RCC 7860 (cell line): ENCODE results near the gene SIRPB1.
"Not testable (repeated sequence)": the region's sequence is repeated elsewhere in the genome, so short reads cannot be mapped to it uniquely, and the experiment has no call there.

ENCODE experiments used
- DNase-seq: peaks from one replicate; pipeline ENCODE4 v3.0.0-alpha.2; 2015; ENCODE audit warnings: low spot score
- FAIRE-seq: peaks from 2 replicates; lab custom pipeline; 2012; peaks lifted over from hg19 to GRCh38; lab: Jason Lieb, UNC

The SIRPB1 gene

DNA sequence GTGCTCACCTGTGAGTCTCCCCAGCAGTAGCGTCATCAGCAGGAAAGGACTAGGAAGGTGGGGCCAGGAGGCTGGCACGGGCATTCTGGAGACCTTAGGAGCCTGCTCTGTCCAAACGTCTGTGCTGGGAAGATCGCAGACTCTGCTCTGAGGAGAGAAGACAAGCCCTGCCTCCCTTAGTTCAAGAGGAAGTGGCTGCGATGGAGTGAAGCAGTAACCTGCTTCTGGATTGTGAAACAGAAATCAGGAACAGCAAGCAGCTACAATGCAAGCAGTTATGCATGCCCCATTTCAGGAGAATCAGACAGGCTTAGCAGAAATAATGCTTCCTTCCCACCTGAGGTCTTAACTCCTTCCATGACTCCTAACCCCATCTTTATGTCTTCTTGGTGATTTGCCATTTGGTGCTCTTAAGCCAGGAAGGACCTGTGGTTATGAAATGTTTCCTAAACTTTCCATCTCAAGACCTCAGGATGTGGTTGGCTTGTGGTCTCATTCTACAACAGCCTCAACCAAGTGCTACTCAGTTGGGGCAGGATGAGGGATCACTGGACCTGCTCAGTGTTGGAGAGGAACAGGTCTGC lies at the start of gene SIRPB1:
Gene SIRPB1, minus strand, starts transcription at position 149 of the 584 bp plus-strand sequence. Its CDS starts 65 bp downstream, at position 84.
- DNase-seq: no peak

GRCh38 chr20:1669304-1669703 lies 49.5 kb upstream of the SIRPB1 start:
- no peak for DNase-seq
- no peak for FAIRE-seq

More for the DNA sequence above, at the start of gene SIRPB1:
- FAIRE-seq: no peak

DNA sequence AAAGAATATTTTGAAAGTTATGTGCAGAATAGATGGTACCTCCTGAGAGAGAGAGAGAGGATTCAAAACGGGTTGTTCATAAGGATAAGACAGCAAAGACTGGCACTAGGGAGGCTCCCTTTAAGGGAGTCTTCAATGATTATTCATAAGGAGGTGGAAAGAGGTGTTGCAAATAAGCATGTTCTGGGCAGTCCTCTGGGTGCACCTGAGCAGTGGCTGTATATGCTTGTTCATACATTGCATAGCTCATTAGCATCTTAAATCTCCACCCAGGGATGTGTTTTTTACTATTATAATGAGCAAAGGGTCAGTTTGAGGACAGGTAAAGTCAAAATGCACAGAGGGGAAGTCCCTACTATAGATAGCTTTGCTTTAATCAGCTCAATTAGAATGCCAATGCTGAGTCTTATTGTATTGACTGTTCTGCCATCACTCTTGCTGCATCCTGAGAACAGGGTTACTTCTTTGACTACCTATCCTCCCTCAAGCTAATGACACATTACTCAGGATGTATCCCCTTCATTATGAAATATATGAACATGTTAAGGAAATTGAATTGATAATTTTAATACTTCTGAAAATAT lies 47.8 kb upstream of the SIRPB1 start:
- DNase-seq (no peak), FAIRE-seq (no peak)

GRCh38 chr20:1666802-1667201 lies 47.0 kb upstream of the SIRPB1 start:
- FAIRE-seq (no peak), DNase-seq (no peak)

- FAIRE-seq (no peak), DNase-seq (no peak)
These were observed 45.5 kb upstream of the SIRPB1 start for GRCh38 chr20:1665345-1665744.

- FAIRE-seq (no peak), DNase-seq (no peak)
These were observed 45.1 kb upstream of the SIRPB1 start for GRCh38 chr20:1664911-1665310.

- FAIRE-seq (no peak), DNase-seq (no peak)
These were observed 44.1 kb upstream of the SIRPB1 start for GRCh38 chr20:1663917-1664316.

DNA sequence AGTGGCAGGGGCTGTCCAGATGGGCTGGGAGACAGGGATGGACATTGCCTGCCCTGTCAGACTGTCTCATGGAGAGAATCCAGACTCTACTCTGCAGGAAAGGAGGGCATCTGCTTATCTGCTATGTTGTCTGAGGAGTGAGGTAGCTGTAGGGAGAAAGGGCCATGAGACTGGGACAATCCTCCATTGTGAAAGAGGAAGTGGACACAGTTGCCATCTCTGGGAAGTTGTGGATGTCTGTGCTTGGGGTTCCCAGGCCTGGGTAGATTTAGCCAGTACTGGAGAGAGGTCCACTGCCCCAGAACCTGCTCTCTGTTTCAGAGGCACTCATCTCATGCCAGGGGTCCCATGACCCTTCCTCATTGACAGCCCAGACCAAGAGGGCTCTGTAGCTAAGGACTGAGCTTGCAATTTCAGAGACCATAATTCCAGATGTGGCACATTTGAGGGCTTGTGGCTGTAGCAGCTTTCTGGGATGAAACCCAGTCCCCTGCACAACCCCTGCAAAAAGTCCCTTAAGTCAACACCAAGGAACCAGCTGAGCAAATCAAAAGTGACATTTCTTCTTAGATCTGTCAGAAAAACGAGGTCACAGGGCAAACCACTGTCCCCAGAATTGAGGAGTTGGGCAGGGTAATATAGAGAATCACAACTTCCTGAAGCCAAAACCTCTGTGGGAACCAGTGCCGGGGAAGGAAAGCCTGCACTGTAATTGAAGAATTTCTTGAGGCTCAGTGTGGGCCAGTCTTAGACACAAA lies 41.9 kb upstream of the SIRPB1 start:
- no peak for DNase-seq
- no peak for FAIRE-seq

- DNase-seq: no peak
- FAIRE-seq: no peak
These were observed 40.4 kb upstream of the SIRPB1 start for GRCh38 chr20:1660246-1660645.

GRCh38 chr20:1657556-1658334 lies 37.9 kb upstream of the SIRPB1 start, which contains the start of gene SIRPG:
SIRPG (minus strand) TSS chr20:1657779; CDS start chr20:1657714, 65 bp downstream.
- no peak for FAIRE-seq
- DNase-seq: no peak

- no peak for DNase-seq
- no peak for FAIRE-seq
These were observed 37.0 kb upstream of the SIRPB1 start for GRCh38 chr20:1656844-1657243.

DNA sequence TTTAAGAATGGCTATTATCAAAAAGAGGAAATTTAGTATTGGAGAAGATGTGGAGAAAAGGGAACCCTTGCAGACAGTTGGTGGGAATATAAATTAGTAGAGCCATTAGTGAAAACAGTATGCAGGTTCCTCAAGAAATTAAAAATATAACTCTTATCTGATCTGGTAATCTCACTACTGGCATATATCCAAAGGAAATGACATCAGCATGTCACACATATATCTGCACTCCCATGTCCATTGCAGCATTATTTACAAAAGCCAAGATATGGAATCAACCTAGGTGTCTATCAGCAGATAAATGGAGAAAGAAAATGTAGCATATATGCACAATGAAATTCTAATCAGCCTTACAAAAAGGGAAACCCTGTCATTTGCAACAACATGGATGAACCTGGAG lies 35.2 kb upstream of the SIRPB1 start:
- FAIRE-seq: no peak
- no peak for DNase-seq

GRCh38 chr20:1652960-1653359 lies 33.2 kb upstream of the SIRPB1 start:
- FAIRE-seq (no peak), DNase-seq (no peak)

GRCh38 chr20:1652104-1652503 lies 32.3 kb upstream of the SIRPB1 start:
- no peak for FAIRE-seq
- no peak for DNase-seq

- FAIRE-seq (no peak), DNase-seq (no peak)
These were observed 31.7 kb upstream of the SIRPB1 start for GRCh38 chr20:1651268-1652058.

DNA sequence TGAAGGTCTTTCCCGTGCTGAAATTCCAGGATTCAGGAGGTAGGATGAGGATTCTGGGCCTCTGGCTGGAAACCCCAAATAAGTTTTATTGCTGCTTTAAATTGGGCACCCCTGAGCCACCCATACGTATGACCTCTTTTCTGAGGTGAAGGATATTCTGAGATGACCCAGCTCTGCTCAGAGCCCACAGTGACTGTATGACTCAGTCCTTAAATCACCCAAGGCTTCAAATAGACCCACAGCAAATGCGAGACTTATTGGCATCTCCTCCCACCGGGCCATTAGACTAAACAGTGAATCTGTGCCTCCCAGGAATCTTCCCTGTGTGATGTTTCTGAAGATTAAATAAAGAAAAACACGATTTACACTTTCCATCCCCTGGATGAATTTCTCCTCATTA lies 28.3 kb upstream of the SIRPB1 start:
- FAIRE-seq: no peak
- no peak for DNase-seq

DNA sequence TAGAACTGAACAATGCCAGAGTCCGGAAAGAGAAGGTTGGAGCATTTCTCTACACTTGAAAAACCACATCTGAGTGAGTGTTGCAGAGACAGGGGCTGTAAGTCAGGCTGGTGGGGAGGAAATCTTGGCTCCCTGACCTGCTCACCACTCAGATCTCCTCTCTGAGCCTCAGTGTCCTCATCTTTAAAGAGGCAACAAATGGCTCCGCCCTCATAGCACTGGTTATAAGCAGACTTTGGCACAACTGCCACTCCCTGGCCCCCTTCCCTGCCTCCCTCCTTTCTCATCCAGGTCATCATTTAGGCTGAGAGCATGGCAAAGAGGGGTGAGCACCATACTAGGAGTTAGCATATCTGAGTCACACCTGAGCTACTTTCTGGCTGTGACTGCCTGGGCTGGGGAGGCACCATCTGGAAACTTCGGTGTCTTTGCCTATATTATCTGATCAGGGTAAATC lies 27.2 kb upstream of the SIRPB1 start:
- DNase-seq (no peak), FAIRE-seq (no peak)

DNA sequence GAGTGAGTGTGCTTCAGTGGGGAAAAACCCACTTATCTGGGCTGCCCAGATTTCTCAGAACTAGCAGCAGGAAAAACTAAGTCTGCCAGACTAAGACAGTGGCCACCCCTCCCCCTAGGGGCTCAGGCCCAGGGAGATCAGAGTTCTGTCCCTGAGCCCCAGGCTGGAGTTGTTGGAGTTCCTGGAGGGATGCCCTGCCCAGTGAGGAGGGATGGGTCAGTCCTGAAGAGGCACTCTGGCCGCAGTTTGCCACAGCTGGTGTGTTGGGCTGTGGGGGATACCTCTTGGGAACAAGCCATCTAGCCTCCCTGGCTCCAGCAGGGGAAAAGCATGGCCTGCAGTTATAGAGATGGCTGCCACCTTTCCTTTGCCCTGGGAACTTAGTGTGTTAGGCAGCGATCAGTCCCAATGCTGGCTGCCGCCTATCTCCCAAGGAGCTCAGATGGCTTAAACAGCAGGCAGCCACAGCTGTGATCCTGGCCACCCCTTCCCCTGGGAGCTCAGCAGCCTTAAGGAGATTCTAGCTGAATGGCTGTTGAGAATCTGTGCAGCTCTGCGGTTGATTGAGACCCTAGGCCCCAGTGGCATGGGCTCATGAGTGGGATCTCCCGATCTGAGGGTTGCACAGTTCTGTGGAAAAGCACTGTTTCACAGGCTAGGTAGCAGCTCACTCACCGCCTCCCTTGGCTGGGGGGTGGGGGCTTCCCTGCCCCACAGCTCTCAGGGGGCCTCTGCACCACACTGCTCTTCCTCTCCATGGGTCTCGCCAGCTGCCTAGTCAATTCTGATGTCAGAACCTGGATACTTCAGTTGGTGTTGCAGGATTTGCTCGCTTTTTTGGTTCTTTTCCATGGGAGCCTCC lies 24.5 kb upstream of the SIRPB1 start:
- FAIRE-seq (no peak), DNase-seq (no peak)

DNA sequence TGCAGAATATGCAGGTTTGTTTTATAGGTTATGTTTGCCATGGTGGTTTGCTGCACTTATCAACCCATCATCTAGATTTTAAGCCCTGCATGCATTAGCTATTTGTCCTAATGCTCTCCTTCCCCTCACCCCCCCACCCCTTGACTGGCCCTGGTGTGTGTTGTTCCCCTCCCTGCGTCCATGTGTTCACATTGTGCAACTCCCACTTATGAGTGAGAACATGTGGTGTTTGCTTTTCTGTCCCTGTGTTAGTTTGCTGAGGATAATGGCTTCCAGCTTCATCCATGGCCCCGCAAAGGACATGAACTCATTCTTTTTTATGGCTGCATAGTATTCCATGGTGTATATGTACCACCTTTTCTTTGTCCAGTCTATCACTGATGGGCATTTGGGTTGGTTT lies 18.8 kb upstream of the SIRPB1 start:
- not testable (repeated sequence) for FAIRE-seq

GRCh38 chr20:1637755-1638154 lies 17.9 kb upstream of the SIRPB1 start:
- DNase-seq (no peak), FAIRE-seq (no peak)

More for the DNA sequence above, 18.8 kb upstream of the SIRPB1 start:
- DNase-seq: not testable (repeated sequence)
